CD4-positive, CD25-positive, alpha-beta regulatory T cell (primary cell): Measurements from ENCODE around the gene PAQR7. TPM values are rescaled to one million over a fixed set of nuclear protein-coding genes. Genes with fewer than 3 reads are reported as not detected.
A peak's percentile ranks its signal among the peaks of the same experiment; 100 is the strongest.

Source experiments
- ATAC-seq, 2 donors: fragments of 150-1000 bp; cut with Tn5 transposase; one replicate each; pipeline ENCODE4 v1.10.0; 2021; ENCODE audit warnings: low read depth in 2 of 2, moderate number of reproducible peaks in 2 of 2, moderate library complexity in 1 of 2
- DNase-seq, 3 donors: peaks; one replicate each; pipeline versions ENCODE4 v3.0.0 to v3.0.0-alpha.2; 2012 to 2022; ENCODE audit warnings: mixed read lengths in 1 of 3
- H3K27ac ChIP-seq: one replicate; pipeline ENCODE4 v1.7.0; 2013; ENCODE audit warnings: mild to moderate bottlenecking, low read length; ENCODE audit not compliant: insufficient read depth, poor library complexity, severe bottlenecking
- H3K27me3 ChIP-seq: one replicate; pipeline ENCODE4 v1.7.0; 2013; ENCODE audit warnings: low read length; ENCODE audit not compliant: control insufficient read depth, insufficient read depth
- H3K36me3 ChIP-seq: one replicate; pipeline ENCODE4 v1.7.0; 2013; ENCODE audit warnings: mild to moderate bottlenecking, low read length, moderate library complexity; ENCODE audit not compliant: control insufficient read depth, insufficient read depth
- H3K4me1 ChIP-seq: 2 replicates; pipeline ENCODE4 v1.7.0; 2013; ENCODE audit warnings: mild to moderate bottlenecking, low read length; ENCODE audit not compliant: insufficient read depth, control insufficient read depth, poor library complexity, severe bottlenecking
- H3K4me3 ChIP-seq: one replicate; pipeline ENCODE4 v1.7.0; 2013; ENCODE audit warnings: low read depth, mild to moderate bottlenecking, low read length, moderate library complexity
- H3K9me3 ChIP-seq, 2 experiments: 1 replicate in 1 of 2; 2 replicates in 1 of 2; pipeline ENCODE4 v1.7.0; 2013; ENCODE audit warnings: low read length in 2 of 2, mild to moderate bottlenecking in 1 of 2, moderate library complexity in 1 of 2; ENCODE audit not compliant: control insufficient read depth in 2 of 2
- H3K27ac Mint-ChIP-seq, 3 donors: one replicate each; pipeline ENCODE4 v1.8.0; 2020 to 2022; ENCODE audit warnings: mild to moderate bottlenecking in 3 of 3, mixed read lengths in 3 of 3, moderate library complexity in 2 of 3
- H3K27me3 Mint-ChIP-seq: one replicate; pipeline ENCODE4 v1.8.0; 2022; ENCODE audit warnings: mild to moderate bottlenecking, mixed read lengths
- H3K36me3 Mint-ChIP-seq: one replicate; pipeline ENCODE4 v1.8.0; 2020; ENCODE audit warnings: mixed read lengths
- H3K4me1 Mint-ChIP-seq, 4 donors: one replicate each; pipeline ENCODE4 v1.8.0; 2020 to 2022; ENCODE audit warnings: mixed read lengths in 4 of 4, mild to moderate bottlenecking in 1 of 4
- H3K4me3 Mint-ChIP-seq, 4 donors: one replicate each; pipeline ENCODE4 v1.8.0; 2020 to 2022; ENCODE audit warnings: mild to moderate bottlenecking in 4 of 4, mixed read lengths in 4 of 4, moderate library complexity in 3 of 4
- H3K9me3 Mint-ChIP-seq, 7 donors: one replicate each; pipeline ENCODE4 v1.8.0; 2020 to 2022; ENCODE audit warnings: mixed read lengths in 7 of 7, mild to moderate bottlenecking in 3 of 7, moderate library complexity in 2 of 7
- polyA plus RNA-seq, 4 donors: library from polyadenylated mRNA; unstranded; fragments of 300-500 nt; fragmentation: Illumina TruSeq; gene quantifications; one replicate each; pipeline ENCODE4 v1.2.3, GENCODE V29; 2021
- total RNA-seq: library from RNA; stranded (reverse); gene quantifications from one replicate; pipeline ENCODE4 v1.2.3, GENCODE V29; 2022

Gene PAQR7
- total and polyA plus RNA-seq, 5 donors from 2014 or later = 0.24 to 1.6 (median 0.42) TPM; not detected in 2

DNA sequence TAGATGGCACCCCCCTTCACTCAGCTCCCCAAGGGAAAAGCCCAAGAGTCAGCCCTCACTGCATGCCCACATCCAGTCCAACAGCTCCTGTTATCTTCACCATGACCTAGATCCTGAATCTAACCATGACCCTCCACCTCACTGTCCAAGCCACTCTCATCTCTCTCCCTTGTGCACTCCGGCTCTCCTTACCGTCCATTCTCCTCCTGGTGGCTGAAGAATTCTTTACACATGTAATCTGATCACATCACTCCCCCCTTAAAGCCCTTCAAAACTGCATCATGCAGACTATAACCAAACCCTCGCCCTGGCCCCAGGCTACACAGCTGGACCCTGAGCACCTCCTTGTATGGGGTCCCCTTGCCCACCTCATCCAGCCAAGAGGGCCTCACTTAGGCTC lies 14.0 kb upstream of the PAQR7 start:
- no peaks in the 10 kb centered on the region for H3K36me3 Mint-ChIP-seq
- no peaks in the 10 kb centered on the region for H3K4me1 ChIP-seq
- peak overlapping the region in 1 of 4 donors; percentile 48 for H3K4me3 Mint-ChIP-seq
- H3K4me3 ChIP-seq = no peak overlapping the region
- ATAC-seq (no peak), DNase-seq (no peak)
- no peaks in the 10 kb centered on the region for H3K9me3 Mint-ChIP-seq
- H3K36me3 ChIP-seq = no peaks in the 10 kb centered on the region
- no peak overlapping the region for H3K27ac ChIP-seq
- H3K4me1 Mint-ChIP-seq = no peaks in the 10 kb centered on the region
- H3K27me3 Mint-ChIP-seq = no peaks in the 10 kb centered on the region
- H3K9me3 ChIP-seq = no peaks in the 10 kb centered on the region
- H3K27ac Mint-ChIP-seq = peak overlapping the region in 2 of 3 donors; percentile 62 to 84
- H3K27me3 ChIP-seq = no peaks in the 10 kb centered on the region

DNA sequence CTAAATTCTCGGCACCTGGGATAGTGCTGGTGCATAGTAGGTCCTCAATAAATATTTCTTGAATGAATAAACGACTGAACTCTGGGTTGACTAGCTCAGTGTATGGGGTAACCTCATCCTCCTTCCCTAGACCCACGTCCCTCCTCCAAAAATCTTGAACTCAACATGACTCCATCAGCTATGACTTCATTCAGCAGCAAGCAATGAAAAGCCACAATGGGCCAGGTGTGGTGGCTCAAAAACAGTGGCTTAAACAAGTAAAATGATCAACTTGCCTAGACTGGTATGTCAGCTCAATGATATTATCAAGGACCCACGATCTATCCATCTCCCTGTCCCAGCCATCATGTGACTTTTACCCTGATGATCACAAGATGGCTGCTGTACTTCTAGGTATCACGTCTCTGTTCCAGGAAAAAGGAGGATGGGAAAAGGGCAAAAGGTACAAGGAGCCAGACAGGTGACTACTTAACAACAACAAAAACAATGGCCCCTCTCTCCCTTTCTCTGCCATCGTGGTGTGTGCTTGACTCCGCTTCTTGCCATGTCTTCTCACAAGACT lies 13.0 kb upstream of the PAQR7 start:
- no peak overlapping the region for H3K27ac ChIP-seq
- no peak overlapping the region for H3K4me3 Mint-ChIP-seq
- H3K9me3 Mint-ChIP-seq = no peaks in the 10 kb centered on the region
- H3K36me3 Mint-ChIP-seq = no peaks in the 10 kb centered on the region
- no peaks in the 10 kb centered on the region for H3K4me1 Mint-ChIP-seq
- ATAC-seq (no peak), DNase-seq (no peak)
- H3K9me3 ChIP-seq = no peaks in the 10 kb centered on the region
- no peaks in the 10 kb centered on the region for H3K36me3 ChIP-seq
- H3K4me1 ChIP-seq = no peaks in the 10 kb centered on the region
- no peaks in the 10 kb centered on the region for H3K27me3 Mint-ChIP-seq
- no peak overlapping the region for H3K4me3 ChIP-seq
- no peaks in the 10 kb centered on the region for H3K27me3 ChIP-seq
- H3K27ac Mint-ChIP-seq = peak overlapping the region in 1 of 3 donors; percentile 18

- H3K4me1 Mint-ChIP-seq = no peaks in the 10 kb centered on the region
- H3K4me3 Mint-ChIP-seq = no peak overlapping the region
- H3K27ac Mint-ChIP-seq = peak overlapping the region in 1 of 3 donors; percentile 21
Observed at GRCh38 chr1:25885602-25886001, 10.1 kb upstream of the PAQR7 start.

GRCh38 chr1:25881266-25881665 lies 5.8 kb upstream of the PAQR7 start:
- H3K9me3 Mint-ChIP-seq = no peaks in the 10 kb centered on the region
- no peak for DNase-seq
- no peak overlapping the region for H3K27ac ChIP-seq
- no peaks in the 10 kb centered on the region for H3K36me3 Mint-ChIP-seq
- no peaks in the 10 kb centered on the region for H3K9me3 ChIP-seq
- ATAC-seq = no peak
- H3K27me3 Mint-ChIP-seq = peaks cover 5% of the 10 kb centered on the region
- no peaks in the 10 kb centered on the region for H3K4me1 ChIP-seq
- peaks cover 0 to 5% (median under 1%) of the 10 kb centered on the region in 4 donors for H3K4me1 Mint-ChIP-seq
- no peak overlapping the region for H3K4me3 ChIP-seq
- H3K27me3 ChIP-seq = no peaks in the 10 kb centered on the region
- H3K36me3 ChIP-seq = no peaks in the 10 kb centered on the region
- no peak overlapping the region for H3K4me3 Mint-ChIP-seq
- no peak overlapping the region for H3K27ac Mint-ChIP-seq

More at GRCh38 chr1:25885602-25886001, 10.1 kb upstream of the PAQR7 start:
- Histone ChIP-seq H3K27me3 (no peaks in the 10 kb centered on the region), H3K9me3 (no peaks in the 10 kb centered on the region), H3K27ac (no peak overlapping the region), H3K36me3 (no peaks in the 10 kb centered on the region), H3K4me1 (no peaks in the 10 kb centered on the region), H3K4me3 (no peak overlapping the region)
- DNase-seq = no peak
- H3K9me3 Mint-ChIP-seq = no peaks in the 10 kb centered on the region
- no peaks in the 10 kb centered on the region for H3K27me3 Mint-ChIP-seq
- no peak for ATAC-seq
- H3K36me3 Mint-ChIP-seq = no peaks in the 10 kb centered on the region

- Histone ChIP-seq H3K4me1 (peaks cover 5% of the 10 kb centered on the region), H3K27me3 (no peaks in the 10 kb centered on the region), H3K4me3 (no peak overlapping the region), H3K9me3 (no peaks in the 10 kb centered on the region), H3K36me3 (no peaks in the 10 kb centered on the region), H3K27ac (no peak overlapping the region)
- Mint-ChIP-seq H3K4me1 (peaks cover 0 to 8% (median 2%) of the 10 kb centered on the region in 4 donors), H3K36me3 (no peaks in the 10 kb centered on the region), H3K27ac (peak overlapping the region in 1 of 3 donors; percentile 88), H3K9me3 (no peaks in the 10 kb centered on the region), H3K27me3 (peaks cover 5% of the 10 kb centered on the region), H3K4me3 (no peak overlapping the region)
- ATAC-seq (no peak), DNase-seq (no peak)
Observed at GRCh38 chr1:25880518-25880917, 5.0 kb upstream of the PAQR7 start.

DNA sequence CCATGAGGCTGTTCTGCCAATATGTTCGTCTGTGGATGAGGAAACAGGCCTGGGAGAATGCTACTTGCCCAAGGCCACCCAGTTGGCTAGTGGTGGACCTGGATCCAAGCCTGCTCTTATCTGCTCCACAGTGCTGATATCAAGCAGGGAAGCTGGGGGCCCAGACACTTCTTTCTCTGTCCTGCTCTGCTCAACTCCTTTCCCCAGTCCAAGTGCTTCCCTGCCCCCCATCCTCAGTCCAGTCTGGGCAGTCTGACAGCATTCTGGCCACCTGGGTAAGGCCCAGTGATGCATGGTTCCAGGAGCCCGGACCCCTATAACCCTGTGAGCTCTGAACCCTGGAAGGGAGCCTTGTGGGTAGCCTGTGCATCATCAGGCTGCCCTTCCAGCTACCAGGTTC lies 4.2 kb upstream of the PAQR7 start:
- Mint-ChIP-seq H3K4me3 (no peak overlapping the region), H3K9me3 (no peaks in the 10 kb centered on the region), H3K4me1 (peaks cover 0 to 10% (median 4%) of the 10 kb centered on the region in 4 donors), H3K27me3 (peaks cover 5% of the 10 kb centered on the region), H3K36me3 (no peaks in the 10 kb centered on the region), H3K27ac (peak overlapping the region in 1 of 3 donors; percentile 55)
- no peak for DNase-seq
- peaks cover 11% of the 10 kb centered on the region for H3K4me1 ChIP-seq
- H3K27ac ChIP-seq = no peak overlapping the region
- no peak for ATAC-seq
- H3K36me3 ChIP-seq = no peaks in the 10 kb centered on the region
- no peaks in the 10 kb centered on the region for H3K9me3 ChIP-seq
- H3K4me3 ChIP-seq = no peak overlapping the region
- no peaks in the 10 kb centered on the region for H3K27me3 ChIP-seq

- Mint-ChIP-seq H3K9me3 (no peaks in the 10 kb centered on the region), H3K27me3 (peaks cover 5% of the 10 kb centered on the region), H3K4me1 (peaks cover 0 to 10% (median 4%) of the 10 kb centered on the region in 4 donors), H3K36me3 (no peaks in the 10 kb centered on the region), H3K27ac (peak overlapping the region in 1 of 3 donors; percentile 25), H3K4me3 (no peak overlapping the region)
- ATAC-seq = no peak
- H3K9me3 ChIP-seq = no peaks in the 10 kb centered on the region
- DNase-seq = no peak
- H3K4me3 ChIP-seq = no peak overlapping the region
- no peaks in the 10 kb centered on the region for H3K27me3 ChIP-seq
- no peak overlapping the region for H3K27ac ChIP-seq
- peaks cover 17% of the 10 kb centered on the region for H3K4me1 ChIP-seq
- no peaks in the 10 kb centered on the region for H3K36me3 ChIP-seq
Observed at GRCh38 chr1:25878690-25879089, 3.2 kb upstream of the PAQR7 start.

- H3K36me3 Mint-ChIP-seq = no peaks in the 10 kb centered on the region
- no peaks in the 10 kb centered on the region for H3K27me3 ChIP-seq
- H3K9me3 ChIP-seq = no peaks in the 10 kb centered on the region
- peak overlapping the region in 1 of 4 donors; percentile 58 for H3K4me3 Mint-ChIP-seq
- no peak for DNase-seq
- peaks cover 0 to 10% (median 4%) of the 10 kb centered on the region in 4 donors for H3K4me1 Mint-ChIP-seq
- H3K27ac ChIP-seq = no peak overlapping the region
- no peak overlapping the region for H3K27ac Mint-ChIP-seq
- peaks cover 5% of the 10 kb centered on the region for H3K27me3 Mint-ChIP-seq
- H3K36me3 ChIP-seq = no peaks in the 10 kb centered on the region
- H3K4me3 ChIP-seq = no peak overlapping the region
- no peaks in the 10 kb centered on the region for H3K9me3 Mint-ChIP-seq
- peaks cover 17% of the 10 kb centered on the region for H3K4me1 ChIP-seq
- no peak for ATAC-seq
Observed at GRCh38 chr1:25877155-25877554, 1.6 kb upstream of the PAQR7 start.
